ENCODE data around the gene CBX4. TPM values are rescaled to one million over a fixed set of nuclear protein-coding genes. Genes with fewer than 3 reads are reported as not detected.
A peak's percentile ranks its signal among the peaks of the same experiment; 100 is the strongest.

Gene CBX4
- total and polyA plus RNA-seq, 10 donors = 12.3 to 48.0 (median 25.4) TPM

GRCh38 chr17:79829457-79829856 is 9.8 kb downstream of the CBX4 start:
- Histone ChIP-seq H3K9me3 (no peaks in the 10 kb centered on the region), H3K27me3 (replicated peaks in 1 of 7) (peaks cover 0 to 13% (median 0%) of the 10 kb centered on the region in 7 donors), H3K4me3 (no peak overlapping the region), H3K36me3 (peaks cover 3 to 21% (median 13%) of the 10 kb centered on the region in 6 donors), H3K27ac (no peak overlapping the region), H3K4me1 (peaks cover 15 to 69% (median 53%) of the 10 kb centered on the region in 6 donors)
- intact Hi-C loops (cut with DNase I; ENCODE audit: low total_unique reads) = no loop called here
- no peak for TF ChIP-seq POLR2A (IDR thresholded peaks at IDR 0.05)
- TF ChIP-seq CTCF (IDR thresholded peaks at IDR 0.05 in 8 of 11, conservative IDR thresholded peaks at IDR 0.05 in 3 of 11) = no peak
- no peak for TF ChIP-seq POLR2AphosphoS5 (IDR thresholded peaks at IDR 0.05)
- 57 to 77% (median 64%) methylated on average over 2 of the region's 2 CpGs for WGBS, 5 donors
- DNase-seq = no peak

- no peak for TF ChIP-seq POLR2A (IDR thresholded peaks at IDR 0.05)
- no peak for TF ChIP-seq POLR2AphosphoS5 (IDR thresholded peaks at IDR 0.05)
- no peak for TF ChIP-seq CTCF (IDR thresholded peaks at IDR 0.05 in 8 of 11, conservative IDR thresholded peaks at IDR 0.05 in 3 of 11)
- H3K36me3 ChIP-seq = peaks cover 2 to 16% (median 9%) of the 10 kb centered on the region in 6 donors
- H3K9me3 ChIP-seq = no peaks in the 10 kb centered on the region
- 51 to 63% (median 60%) methylated on average over 2 of the region's 2 CpGs for WGBS, 5 donors
- no peak overlapping the region for H3K4me3 ChIP-seq
- intact Hi-C loops (cut with DNase I; ENCODE audit: low total_unique reads) = no loop called here
- H3K27me3 ChIP-seq (replicated peaks in 1 of 7) = peaks cover 0 to 13% (median 0%) of the 10 kb centered on the region in 7 donors
- no peak for DNase-seq
- no peak overlapping the region for H3K27ac ChIP-seq
- peaks cover 15 to 67% (median 50%) of the 10 kb centered on the region in 6 donors for H3K4me1 ChIP-seq
Observed at GRCh38 chr17:79829004-79829403, 10.2 kb downstream of the CBX4 start.

- no peak overlapping the region for H3K4me3 ChIP-seq
- TF ChIP-seq POLR2AphosphoS5 (IDR thresholded peaks at IDR 0.05) (no peak), CTCF (IDR thresholded peaks at IDR 0.05 in 8 of 11, conservative IDR thresholded peaks at IDR 0.05 in 3 of 11) (no peak), POLR2A (IDR thresholded peaks at IDR 0.05) (no peak)
- intact Hi-C loops (cut with DNase I; ENCODE audit: low total_unique reads) = no loop called here
Observed at GRCh38 chr17:79826841-79827578, 12.2 kb downstream of the CBX4 start.

GRCh38 chr17:79826204-79826680 is 13.0 kb downstream of the CBX4 start:
- intact Hi-C loops (cut with DNase I; ENCODE audit: low total_unique reads) = no loop called here
- Histone ChIP-seq H3K9me3 (no peaks in the 10 kb centered on the region), H3K4me1 (peaks cover 3 to 39% (median 22%) of the 10 kb centered on the region in 6 donors), H3K27me3 (replicated peaks in 1 of 7) (peaks cover 0 to 17% (median 0%) of the 10 kb centered on the region in 7 donors), H3K4me3 (no peak overlapping the region), H3K27ac (no peak overlapping the region), H3K36me3 (no peaks in the 10 kb centered on the region)
- DNase-seq = no peak
- TF ChIP-seq POLR2A (IDR thresholded peaks at IDR 0.05) = no peak
- peak in 2 of 3 donors; percentile 23 to 36 for TF ChIP-seq POLR2AphosphoS5 (IDR thresholded peaks at IDR 0.05)
- no peak for TF ChIP-seq CTCF (IDR thresholded peaks at IDR 0.05 in 8 of 11, conservative IDR thresholded peaks at IDR 0.05 in 3 of 11)
- 18 to 37% (median 20%) methylated on average over 11 of the region's 11 CpGs for WGBS, 5 donors

More at GRCh38 chr17:79826841-79827578, 12.2 kb downstream of the CBX4 start:
- Histone ChIP-seq H3K36me3 (no peaks in the 10 kb centered on the region), H3K9me3 (no peaks in the 10 kb centered on the region), H3K4me1 (peaks cover 5 to 47% (median 30%) of the 10 kb centered on the region in 6 donors), H3K27me3 (replicated peaks in 1 of 7) (peaks cover 0 to 13% (median 0%) of the 10 kb centered on the region in 7 donors), H3K27ac (no peak overlapping the region)
- DNase-seq = no peak
- 83 to 90% (median 86%) methylated on average over 21 to 26 of the region's 26 CpGs for WGBS, 5 donors
